ENCODE measurements around the gene DNM3. TPM values are rescaled to one million over a fixed set of nuclear protein-coding genes. Genes with fewer than 3 reads are reported as not detected.

Gene DNM3
- total RNA-seq, 1 experiment from 2014 or later = 2.7 TPM

GRCh38 chr1:172084876-172085275 lies 243.6 kb downstream of the DNM3 start:
- no peaks in the 10 kb centered on the region for H3K36me3 Mint-ChIP-seq (ENCODE audit: insufficient read depth in 1 of 3, low read depth in 3 of 3)
- Histone ChIP-seq H2AFZ (ENCODE audit: low read length) (no peak overlapping the region), H2BK120ac (ENCODE audit: low read depth, low read length, poor library complexity, severe bottlenecking) (no peak overlapping the region), H3K4me1 (ENCODE audit: insufficient read depth, low read length) (no peaks in the 10 kb centered on the region), H4K91ac (ENCODE audit: insufficient read length, low read depth, low read length) (no peak overlapping the region), H3K23ac (ENCODE audit: insufficient read length, low read depth, low read length) (no peak overlapping the region), H3K79me2 (ENCODE audit: insufficient read depth, low read length) (no peaks in the 10 kb centered on the region), H2BK15ac (ENCODE audit: low read depth, low read length) (no peak overlapping the region), H3T11ph (ENCODE audit: low read length) (no peak overlapping the region), H3K79me1 (ENCODE audit: insufficient read depth, low read depth, low read length, poor library complexity, severe bottlenecking) (no peaks in the 10 kb centered on the region), H2AK5ac (ENCODE audit: insufficient read length, low read length) (no peak overlapping the region), H2BK5ac (ENCODE audit: insufficient read length, low read length) (no peak overlapping the region), H3K4ac (ENCODE audit: low read depth, low read length) (no peak overlapping the region), H4K8ac (replicated peaks; ENCODE audit: insufficient read length, low read depth, low read length) (no peak overlapping the region), H3K9ac (ENCODE audit: extremely low read depth, insufficient read length, low read length) (no peak overlapping the region), H2BK20ac (ENCODE audit: low read depth, low read length, poor library complexity, severe bottlenecking) (no peak overlapping the region), H3K27me3 (ENCODE audit: insufficient read depth, low read length) (no peaks in the 10 kb centered on the region), H2BK12ac (ENCODE audit: insufficient read length, low read depth, low read length) (no peak overlapping the region), H3K27ac (ENCODE audit: insufficient read length, low read depth, low read length) (no peak overlapping the region), H3K56ac (ENCODE audit: insufficient read length, low read depth, low read length) (no peak overlapping the region), H3K9me3 (ENCODE audit: control insufficient read depth, low read depth, low read length) (no peaks in the 10 kb centered on the region), H3K18ac (ENCODE audit: insufficient read length, low read depth, low read length) (no peak overlapping the region), H3K4me2 (ENCODE audit: insufficient read depth, insufficient read length, low read length) (no peak overlapping the region), H3K23me2 (ENCODE audit: insufficient read length, low read depth, low read length, poor library complexity, severe bottlenecking) (no peaks in the 10 kb centered on the region), H4K5ac (ENCODE audit: insufficient read length, low read depth, low read length) (no peak overlapping the region), H3K14ac (ENCODE audit: insufficient read depth, low read length) (no peak overlapping the region), H4K20me1 (ENCODE audit: control insufficient read depth, insufficient read depth, insufficient read length) (no peaks in the 10 kb centered on the region)
- no peak overlapping the region for H3K4me3 Mint-ChIP-seq
- H3K27me3 Mint-ChIP-seq (ENCODE audit: low read depth) = no peaks in the 10 kb centered on the region
- no peaks in the 10 kb centered on the region for H3K9me3 Mint-ChIP-seq
- no peak overlapping the region for H3K27ac Mint-ChIP-seq
- H3K4me1 Mint-ChIP-seq = peaks cover 0 to 3% of the 10 kb centered on the region in 2 experiments; a peak in 2 of 4 replicates
- TF ChIP-seq CTCF (conservative IDR thresholded peaks at IDR 0.05) = no peak
- no peak for DNase-seq
- no CpG with 5 or more reads among the region's 2 CpGs for WGBS (ENCODE audit: extremely low coverage, insufficient read length, low lambda C conversion rate)
